GM12878 (cell line): ENCODE results near the gene NME8. TPM values are rescaled to one million over a fixed set of nuclear protein-coding genes. Genes with fewer than 3 reads are reported as not detected.

Source experiments
- ATAC-seq: fragments of 200-7000 bp; cut with Tn5 transposase; 3 replicates; pipeline ENCODE4 v1.9.1; 2020; ENCODE audit warnings: mild to moderate bottlenecking, moderate library complexity
- BruUV-seq: library from RNA; stranded (reverse); fragments of 400-500 nt; replicated peaks from 2 replicates; lab custom pipeline; 2021; lab: Mats Ljungman, UMichigan
- CTCF ChIA-PET: fragments of 300-600 bp; sonication (Branson Sonifier 250); formaldehyde crosslinking; extraction: SDS; loops from one replicate; lab custom pipeline; 2021; ENCODE audit warnings: inconsistent platforms; lab: Yijun Ruan, JAX
- POLR2A ChIA-PET: fragments of 350-600 bp; formaldehyde crosslinking; extraction: SDS; loops from one replicate; lab custom pipeline; 2021; ENCODE audit warnings: inconsistent platforms; lab: Charles Lee
- RAD21 ChIA-PET: fragments of 300-600 bp; sonication (Branson Sonifier 250); formaldehyde crosslinking; loops from one replicate; lab custom pipeline; 2023; ENCODE audit warnings: antibody characterized with exemption; ENCODE audit not compliant: unreplicated experiment; lab: Charles Lee
- SMC1A ChIA-PET: fragments of 300-600 bp; sonication (Branson Sonifier 250); formaldehyde crosslinking; loops from one replicate; lab custom pipeline; 2023; ENCODE audit not compliant: unreplicated experiment, uncharacterized antibody; lab: Charles Lee
- DNase-seq: peaks from one replicate; pipeline ENCODE4 v3.0.0-alpha.2; 2011; ENCODE audit warnings: low read depth, low spot score
- FAIRE-seq: peaks from 3 replicates; lab custom pipeline; 2011; peaks lifted over from hg19 to GRCh38; lab: Jason Lieb, UNC
- H2AFZ ChIP-seq: 2 replicates; pipeline ENCODE4 v1.6.0; 2011; ENCODE audit warnings: low read depth, low read length, control low read depth; ENCODE audit not compliant: control insufficient read depth
- H3K27ac ChIP-seq: 2 replicates; pipeline ENCODE4 v1.5.1; 2011; ENCODE audit warnings: control low read depth; ENCODE audit not compliant: control insufficient read depth, insufficient read depth
- H3K27me3 ChIP-seq, 2 experiments: replicated peaks in 1 of 2; 2 replicates each; pipeline versions ENCODE4 v1.6.0 to v1.6.1; 2011; ENCODE audit warnings: low read length in 1 of 2; ENCODE audit not compliant: control insufficient read depth in 2 of 2, insufficient read depth in 2 of 2
- H3K36me3 ChIP-seq, 2 experiments: 2 replicates each; pipeline ENCODE4 v1.5.1; 2011; ENCODE audit warnings: low read length in 1 of 2; ENCODE audit not compliant: control insufficient read depth in 2 of 2, insufficient read depth in 2 of 2
- H3K4me1 ChIP-seq: 2 replicates; pipeline ENCODE4 v1.6.1; 2011; ENCODE audit warnings: mild to moderate bottlenecking, low read length, moderate library complexity, mixed read lengths; ENCODE audit not compliant: control insufficient read depth, insufficient read depth
- H3K4me2 ChIP-seq: 2 replicates; pipeline ENCODE4 v1.6.0; 2011; ENCODE audit warnings: control low read depth; ENCODE audit not compliant: control insufficient read depth, insufficient read depth
- H3K4me3 ChIP-seq: fragments of 200-600 bp; sonication (generic); 2 replicates; pipeline ENCODE4 v1.5.1; 2016
- H3K79me2 ChIP-seq: 2 replicates; pipeline ENCODE4 v1.6.0; 2011; ENCODE audit warnings: low read length; ENCODE audit not compliant: control insufficient read depth, insufficient read depth
- H3K9ac ChIP-seq: 2 replicates; pipeline ENCODE4 v1.8.0; 2011; ENCODE audit warnings: low read length, control low read depth, mixed read lengths; ENCODE audit not compliant: control insufficient read depth, insufficient read depth
- H3K9me3 ChIP-seq: replicated peaks from 3 replicates; pipeline ENCODE4 v1.5.1; 2011; ENCODE audit warnings: mild to moderate bottlenecking, low read length; ENCODE audit not compliant: control insufficient read depth, insufficient read depth
- H4K20me1 ChIP-seq: 2 replicates; pipeline ENCODE4 v1.6.0; 2011; ENCODE audit not compliant: control insufficient read depth, insufficient read depth
- ATF7 ChIP-seq: fragments of 450-650 bp; IDR thresholded peaks from 2 replicates; pipeline ENCODE4 v1.6.1; 2016; ENCODE audit warnings: low read depth, mild to moderate bottlenecking
- HDGF ChIP-seq: fragments of 450-650 bp; IDR thresholded peaks from 2 replicates; pipeline ENCODE4 v1.6.1; 2016; ENCODE audit warnings: antibody characterized with exemption
- IKZF2 ChIP-seq, 2 experiments: fragments of 450-650 bp; IDR thresholded peaks; 2 replicates each; pipeline ENCODE4 v1.6.1; 2017; ENCODE audit warnings: mild to moderate bottlenecking in 2 of 2, moderate library complexity in 2 of 2
- IRF5 ChIP-seq: fragments of 450-650 bp; IDR thresholded peaks from 2 replicates; pipeline ENCODE4 v1.6.1; 2017; ENCODE audit warnings: borderline replicate concordance
- MEF2B ChIP-seq: fragments of 450-650 bp; IDR thresholded peaks from 2 replicates; pipeline ENCODE4 v1.6.1; 2018; ENCODE audit warnings: mild to moderate bottlenecking, moderate library complexity; ENCODE audit not compliant: partially characterized antibody, poor library complexity, severe bottlenecking
- MTA2 ChIP-seq: fragments of 450-650 bp; IDR thresholded peaks from 2 replicates; pipeline ENCODE4 v1.6.1; 2016; ENCODE audit warnings: low read depth, mild to moderate bottlenecking, moderate library complexity
- RUNX3 ChIP-seq: IDR thresholded peaks from 2 replicates; pipeline ENCODE4 v1.6.1; 2012; ENCODE audit warnings: low read length, inconsistent platforms
- WGBS: methylation state at CpG from one replicate; pipeline ENCODE4 v1.1.6; 2016; ENCODE audit warnings: low lambda C conversion rate; ENCODE audit not compliant: insufficient replicate concordance, insufficient coverage; ENCODE audit errors: missing lambda C conversion rate; 5-methylcytosine and 5-hydroxymethylcytosine counted together
- in situ Hi-C: fragments of 300-500 bp; cut with MboI; formaldehyde crosslinking; loops from 9 replicates; pipeline ENCODE4 v1.14.3; 2018; ENCODE audit warnings: mixed read lengths
- intact Hi-C: fragments of 100-400 bp; cut with micrococcal nuclease; formaldehyde crosslinking; loops from one replicate; pipeline ENCODE4 v1.14.2; 2022; ENCODE audit not compliant: unreplicated experiment
- polyA plus RNA-seq, 11 experiments: library from polyadenylated mRNA; depleted of rRNA in 4 of 11; unstranded in 6 of 11; stranded (reverse) in 5 of 11; fragments of >200 nt; fragmentation: Nextera tagmentation in 4 of 11; fragmentation: Illumina TruSeq in 1 of 11; extraction: Ambion mirVana in 4 of 11; extraction: Trizol in 1 of 11; gene quantifications; 1 replicate in 1 of 11; 2 replicates in 10 of 11; pipeline versions ENCODE4 v1.2.1 to v1.2.3, GENCODE V29; 2011 to 2016; ENCODE audit warnings: inconsistent platforms in 2 of 11, missing spikeins in 2 of 11, low read depth in 1 of 11
- total RNA-seq, 4 experiments: library from RNA; depleted of rRNA in 3 of 4; stranded (reverse); fragments of >200 nt in 3 of 4; fragmentation: Illumina TruSeq in 1 of 4; extraction: Trizol in 1 of 4; gene quantifications; 2 replicates each; pipeline versions ENCODE4 v1.2.1 to v1.2.3, GENCODE V29; 2013 to 2021
- TF ChIP-seq, protein P1 (sequence below): fragments of 450-650 bp; IDR thresholded peaks from 2 replicates; pipeline ENCODE4 v1.6.1; 2017; ENCODE audit warnings: low read depth, mild to moderate bottlenecking, moderate library complexity
- TF ChIP-seq, protein P2 (sequence below): IDR thresholded peaks from 2 replicates; pipeline ENCODE4 v1.6.1; 2012; ENCODE audit warnings: low read depth, low read length, improper control_type of control experiment
- TF ChIP-seq, protein P3 (sequence below): fragments of 450-650 bp; IDR thresholded peaks from 2 replicates; pipeline ENCODE4 v1.6.1; 2017; ENCODE audit warnings: mild to moderate bottlenecking, moderate library complexity

The NME8 gene
- total and polyA plus RNA-seq, 10 of the 15 experiments (the other 5 are each of a cell fraction or from before 2014, with no cell fraction given) = 0.03 to 3.5 (median 0.52) TPM; not detected in 2

GRCh38 chr7:37943905-37944736 is 95.7 kb downstream of the NME8 start (continued):
- TF ChIP-seq, protein P1, sequence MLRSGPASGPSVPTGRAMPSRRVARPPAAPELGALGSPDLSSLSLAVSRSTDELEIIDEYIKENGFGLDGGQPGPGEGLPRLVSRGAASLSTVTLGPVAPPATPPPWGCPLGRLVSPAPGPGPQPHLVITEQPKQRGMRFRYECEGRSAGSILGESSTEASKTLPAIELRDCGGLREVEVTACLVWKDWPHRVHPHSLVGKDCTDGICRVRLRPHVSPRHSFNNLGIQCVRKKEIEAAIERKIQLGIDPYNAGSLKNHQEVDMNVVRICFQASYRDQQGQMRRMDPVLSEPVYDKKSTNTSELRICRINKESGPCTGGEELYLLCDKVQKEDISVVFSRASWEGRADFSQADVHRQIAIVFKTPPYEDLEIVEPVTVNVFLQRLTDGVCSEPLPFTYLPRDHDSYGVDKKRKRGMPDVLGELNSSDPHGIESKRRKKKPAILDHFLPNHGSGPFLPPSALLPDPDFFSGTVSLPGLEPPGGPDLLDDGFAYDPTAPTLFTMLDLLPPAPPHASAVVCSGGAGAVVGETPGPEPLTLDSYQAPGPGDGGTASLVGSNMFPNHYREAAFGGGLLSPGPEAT = peak; percentile 91
- TF ChIP-seq MTA2 (peak; percentile 68; the same call in 1 of the 2 replicates), ATF7 (peak; percentile 75)

GRCh38 chr7:37944737-37945054 is 96.3 kb downstream of the NME8 start:
- Histone ChIP-seq H2AFZ (peak overlapping the region; percentile 79), H3K4me3 (no peak overlapping the region), H3K27ac (no peak overlapping the region; the same call in 1 of the 2 replicates), H3K4me2 (peak overlapping the region; percentile 39; the same call in 1 of the 2 replicates), H3K27me3 (no peaks in the 10 kb centered on the region), H3K4me1 (peaks cover 3% of the 10 kb centered on the region; the same call in 1 of the 2 replicates), H3K79me2 (no peaks in the 10 kb centered on the region), H3K36me3 (no peaks in the 10 kb centered on the region), H3K9me3 (no peaks in the 10 kb centered on the region), H3K9ac (no peak overlapping the region; the same call in 1 of the 2 replicates), H4K20me1 (no peaks in the 10 kb centered on the region)
- in situ Hi-C loops = no loop called here
- CTCF ChIA-PET = interaction anchor here (0.6 to 6.1 kb wide), 11 partner anchors 9 to 425 kb away, joined by 3 to 108 read pairs (median 6); partner anchors contain the start of genes EPDR1 and SFRP4
- SMC1A ChIA-PET = interaction anchor here (0.8 to 7.7 kb wide), 20 partner anchors 9 to 278 kb away, joined by 3 to 98 read pairs (median 5); partner anchors contain the start of genes EPDR1, GPR141 and SFRP4
- RAD21 ChIA-PET = interaction anchor here (0.7 to 3.5 kb wide), 20 partner anchors 11 to 271 kb away, joined by 3 to 30 read pairs (median 4); partner anchors contain the start of genes EPDR1 and SFRP4
- no TSS peak for BruUV-seq
- ATAC-seq = no peak
- DNase-seq = no peak
- FAIRE-seq = no peak
- POLR2A ChIA-PET = interaction anchor here (1.0 to 2.2 kb wide), 7 partner anchors 15 to 109 kb away, joined by 3 to 17 read pairs (median 3); partner anchors contain the start of gene SFRP4
- 0% methylated on average over 2 of the region's 2 CpGs for WGBS
- intact Hi-C loops = no loop called here
- no peak for TF ChIP-seq RUNX3
- TF ChIP-seq MEF2B = peak; percentile 84
- TF ChIP-seq, protein P1 = peak; percentile 78; the same call in 1 of the 2 replicates
- peak in 1 of 2 experiments; percentile 14; a peak in 1 of 4 replicates for TF ChIP-seq IKZF2 (IDR thresholded peaks at IDR 0.05)
- TF ChIP-seq, protein P2, sequence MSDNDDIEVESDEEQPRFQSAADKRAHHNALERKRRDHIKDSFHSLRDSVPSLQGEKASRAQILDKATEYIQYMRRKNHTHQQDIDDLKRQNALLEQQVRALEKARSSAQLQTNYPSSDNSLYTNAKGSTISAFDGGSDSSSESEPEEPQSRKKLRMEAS = no peak
- TF ChIP-seq, protein P3, sequence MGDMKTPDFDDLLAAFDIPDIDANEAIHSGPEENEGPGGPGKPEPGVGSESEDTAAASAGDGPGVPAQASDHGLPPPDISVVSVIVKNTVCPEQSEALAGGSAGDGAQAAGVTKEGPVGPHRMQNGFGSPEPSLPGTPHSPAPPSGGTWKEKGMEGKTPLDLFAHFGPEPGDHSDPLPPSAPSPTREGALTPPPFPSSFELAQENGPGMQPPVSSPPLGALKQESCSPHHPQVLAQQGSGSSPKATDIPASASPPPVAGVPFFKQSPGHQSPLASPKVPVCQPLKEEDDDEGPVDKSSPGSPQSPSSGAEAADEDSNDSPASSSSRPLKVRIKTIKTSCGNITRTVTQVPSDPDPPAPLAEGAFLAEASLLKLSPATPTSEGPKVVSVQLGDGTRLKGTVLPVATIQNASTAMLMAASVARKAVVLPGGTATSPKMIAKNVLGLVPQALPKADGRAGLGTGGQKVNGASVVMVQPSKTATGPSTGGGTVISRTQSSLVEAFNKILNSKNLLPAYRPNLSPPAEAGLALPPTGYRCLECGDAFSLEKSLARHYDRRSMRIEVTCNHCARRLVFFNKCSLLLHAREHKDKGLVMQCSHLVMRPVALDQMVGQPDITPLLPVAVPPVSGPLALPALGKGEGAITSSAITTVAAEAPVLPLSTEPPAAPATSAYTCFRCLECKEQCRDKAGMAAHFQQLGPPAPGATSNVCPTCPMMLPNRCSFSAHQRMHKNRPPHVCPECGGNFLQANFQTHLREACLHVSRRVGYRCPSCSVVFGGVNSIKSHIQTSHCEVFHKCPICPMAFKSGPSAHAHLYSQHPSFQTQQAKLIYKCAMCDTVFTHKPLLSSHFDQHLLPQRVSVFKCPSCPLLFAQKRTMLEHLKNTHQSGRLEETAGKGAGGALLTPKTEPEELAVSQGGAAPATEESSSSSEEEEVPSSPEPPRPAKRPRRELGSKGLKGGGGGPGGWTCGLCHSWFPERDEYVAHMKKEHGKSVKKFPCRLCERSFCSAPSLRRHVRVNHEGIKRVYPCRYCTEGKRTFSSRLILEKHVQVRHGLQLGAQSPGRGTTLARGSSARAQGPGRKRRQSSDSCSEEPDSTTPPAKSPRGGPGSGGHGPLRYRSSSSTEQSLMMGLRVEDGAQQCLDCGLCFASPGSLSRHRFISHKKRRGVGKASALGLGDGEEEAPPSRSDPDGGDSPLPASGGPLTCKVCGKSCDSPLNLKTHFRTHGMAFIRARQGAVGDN = 0 out of 2 replicates have a peak, but pooled peaks have one; percentile 2
- no peak for TF ChIP-seq IRF5
- TF ChIP-seq HDGF = 0 out of 2 replicates have a peak, but pooled peaks have one; percentile 5
